K562 (cell line): ENCODE results near the gene SSBP2. TPM values are rescaled to one million over a fixed set of nuclear protein-coding genes. Genes with fewer than 3 reads are reported as not detected.

Experiments used
- ATAC-seq: fragments of 200-7000 bp; cut with Tn5 transposase; 3 replicates; pipeline ENCODE4 v1.9.1; 2020; ENCODE audit warnings: moderate library complexity
- BruUV-seq: library from RNA; stranded (reverse); fragments of 400-500 nt; replicated peaks from 2 replicates; lab custom pipeline; 2021; lab: Mats Ljungman, UMichigan
- CTCF ChIA-PET: fragments of 300-600 bp; formaldehyde crosslinking; extraction: SDS; loops from one replicate; lab custom pipeline; 2021; ENCODE audit warnings: low intra/inter-chr PET ratio; lab: Yijun Ruan, JAX
- POLR2A ChIA-PET: fragments of 300-600, 350-650 bp; sonication (Branson Sonifier 250); formaldehyde crosslinking; extraction: SDS; loops from one replicate; lab custom pipeline; 2021; ENCODE audit warnings: antibody characterized with exemption, inconsistent platforms; lab: Yijun Ruan, JAX
- DNase-seq, 4 experiments: peaks; one replicate each; pipeline versions ENCODE4 v3.0.0 to v3.0.0-alpha.2; 2011 to 2018; ENCODE audit warnings: low spot score in 3 of 4, mixed read lengths in 3 of 4; ENCODE audit errors: extremely low read depth in 1 of 4
- FAIRE-seq: peaks from 2 replicates; lab custom pipeline; 2011; peaks lifted over from hg19 to GRCh38; lab: Jason Lieb, UNC
- H2AFZ ChIP-seq: 2 replicates; pipeline ENCODE4 v1.6.0; 2011; ENCODE audit warnings: low read depth, low read length, control low read depth, inconsistent platforms
- H3K27ac ChIP-seq: fragments of 200-600 bp; 3 replicates; pipeline ENCODE4 v1.8.0; 2011; ENCODE audit warnings: low read depth, mild to moderate bottlenecking, control low read depth, inconsistent platforms, low read length, moderate library complexity, mixed read lengths; ENCODE audit errors: extremely low read depth
- H3K27me3 ChIP-seq, 2 experiments: fragments of 300-600 bp in 1 of 2; 2 replicates in 1 of 2; 3 replicates in 1 of 2; pipeline versions ENCODE4 v1.6.0 to v1.8.0; 2011; ENCODE audit warnings: inconsistent platforms in 2 of 2, low read length in 2 of 2, mild to moderate bottlenecking in 1 of 2, mixed read lengths in 1 of 2, moderate library complexity in 1 of 2; ENCODE audit not compliant: control insufficient read depth in 2 of 2, insufficient read depth in 2 of 2
- H3K36me3 ChIP-seq: fragments of 300-600 bp; 3 replicates; pipeline ENCODE4 v1.8.0; 2011; ENCODE audit warnings: mild to moderate bottlenecking, low read length, inconsistent platforms; ENCODE audit not compliant: control insufficient read depth, insufficient read depth
- H3K4me1 ChIP-seq, 2 experiments: fragments of 200-600 bp in 1 of 2; replicated peaks in 1 of 2; 2 replicates in 1 of 2; 3 replicates in 1 of 2; pipeline versions ENCODE4 v1.5.1 to v1.8.0; 2011; ENCODE audit warnings: inconsistent platforms in 2 of 2, low read length in 2 of 2, mild to moderate bottlenecking in 1 of 2, mixed read lengths in 1 of 2, moderate library complexity in 1 of 2; ENCODE audit not compliant: control insufficient read depth in 2 of 2, insufficient read depth in 2 of 2
- H3K4me2 ChIP-seq: 2 replicates; pipeline ENCODE4 v1.6.1; 2011; ENCODE audit warnings: low read length, control low read depth, inconsistent platforms, mixed read lengths; ENCODE audit not compliant: insufficient read depth
- H3K4me3 ChIP-seq: fragments of 200-600 bp; sonication (generic), shearing (Covaris generic); 2 replicates; pipeline ENCODE4 v1.5.1; 2016; ENCODE audit warnings: control low read depth, inconsistent platforms
- H3K79me2 ChIP-seq: fragments of 200-600 bp; 3 replicates; pipeline ENCODE4 v1.8.0; 2011; ENCODE audit warnings: low read length, inconsistent platforms; ENCODE audit not compliant: control insufficient read depth, insufficient read depth
- H3K9ac ChIP-seq, 2 experiments: 2 replicates each; pipeline versions ENCODE4 v1.6.0 to v1.6.1; 2011; ENCODE audit warnings: low read depth in 2 of 2, low read length in 2 of 2, control low read depth in 1 of 2, inconsistent platforms in 1 of 2, mild to moderate bottlenecking in 1 of 2, mixed read lengths in 1 of 2; ENCODE audit not compliant: insufficient read depth in 1 of 2
- H3K9me1 ChIP-seq: one replicate; pipeline ENCODE4 v1.6.0; 2011; ENCODE audit warnings: inconsistent platforms, mild to moderate bottlenecking, low read length, moderate library complexity; ENCODE audit not compliant: control insufficient read depth, insufficient read depth
- H3K9me3 ChIP-seq: replicated peaks from 2 replicates; pipeline ENCODE4 v1.5.1; 2011; ENCODE audit warnings: low read depth, low read length, inconsistent platforms; ENCODE audit not compliant: control insufficient read depth, insufficient read depth
- H4K20me1 ChIP-seq: replicated peaks from 2 replicates; pipeline ENCODE4 v1.6.1; 2011; ENCODE audit warnings: low read length, inconsistent platforms, mixed read lengths; ENCODE audit not compliant: control insufficient read depth, insufficient read depth
- ARNT ChIP-seq, 2 experiments: fragments of 450-650 bp; IDR thresholded peaks; 2 replicates each; pipeline ENCODE4 v1.6.1; 2016; ENCODE audit warnings: mild to moderate bottlenecking in 1 of 2
- CBFA2T2 ChIP-seq: fragments of 450-650 bp; conservative IDR thresholded peaks from 2 replicates; pipeline ENCODE4 v1.6.1; 2017; ENCODE audit warnings: mild to moderate bottlenecking
- CBFA2T3 ChIP-seq: fragments of 450-650 bp; IDR thresholded peaks from 2 replicates; pipeline ENCODE4 v1.6.1; 2017
- CCNT2 ChIP-seq: IDR thresholded peaks from 2 replicates; pipeline ENCODE4 v1.6.1; 2011; ENCODE audit warnings: borderline replicate concordance, low read depth, mild to moderate bottlenecking, moderate library complexity, mixed read lengths, low read length; ENCODE audit not compliant: insufficient read length; ENCODE audit errors: extremely low read depth
- CTBP1 ChIP-seq: fragments of 450-650 bp; IDR thresholded peaks from 2 replicates; pipeline ENCODE4 v1.6.1; 2016; ENCODE audit warnings: borderline replicate concordance
- ESRRB ChIP-seq: fragments of 250-450 bp; sonication (Bioruptor Pico); IDR thresholded peaks from 2 replicates; pipeline ENCODE4 v1.5.0; 2020; ENCODE audit warnings: mild to moderate bottlenecking, moderate library complexity, borderline replicate concordance
- GATAD2B ChIP-seq: fragments of 450-650 bp; IDR thresholded peaks from 2 replicates; pipeline ENCODE4 v1.6.1; 2017; ENCODE audit warnings: mild to moderate bottlenecking, borderline replicate concordance
- HDAC3 ChIP-seq: fragments of 450-650 bp; IDR thresholded peaks from 2 replicates; pipeline ENCODE4 v1.6.1; 2018; ENCODE audit warnings: borderline replicate concordance, mild to moderate bottlenecking, moderate library complexity; ENCODE audit not compliant: partially characterized antibody
- IRF2 ChIP-seq: sonication (generic); formaldehyde crosslinking; IDR thresholded peaks from 2 replicates; pipeline ENCODE4 v1.8.1; 2022; ENCODE audit warnings: mild to moderate bottlenecking, missing genetic modification reagents
- JUND ChIP-seq, 2 experiments: IDR thresholded peaks; 2 replicates in 1 of 2; 3 replicates in 1 of 2; pipeline ENCODE4 v1.6.1; 2011; ENCODE audit warnings: borderline replicate concordance in 2 of 2, low read depth in 2 of 2, low read length in 2 of 2, improper control_type of control experiment in 1 of 2, missing biosample characterization in 1 of 2, missing genetic modification characterization in 1 of 2, missing genetic modification reagents in 1 of 2
- KDM1A ChIP-seq, 2 experiments: fragments of 450-650 bp; IDR thresholded peaks; 2 replicates each; pipeline ENCODE4 v1.6.1; 2016; ENCODE audit warnings: mild to moderate bottlenecking in 2 of 2
- KDM2B ChIP-seq: fragments of 250-450 bp; sonication (Bioruptor Pico); IDR thresholded peaks from 2 replicates; pipeline ENCODE4 v1.8.0; 2021; ENCODE audit warnings: mild to moderate bottlenecking, moderate library complexity
- MYC ChIP-seq, 2 experiments: fragments of 250-450 bp in 1 of 2; sonication (Bioruptor Pico) in 1 of 2; IDR thresholded peaks; 2 replicates each; pipeline versions ENCODE4 v1.5.1 to v1.6.1; 2012 to 2021; ENCODE audit warnings: low read depth in 2 of 2, borderline replicate concordance in 1 of 2, improper control_type of control experiment in 1 of 2, low read length in 1 of 2, mild to moderate bottlenecking in 1 of 2, moderate library complexity in 1 of 2
- NFIC ChIP-seq: fragments of 450-650 bp; IDR thresholded peaks from 2 replicates; pipeline ENCODE4 v1.6.1; 2017; ENCODE audit warnings: mild to moderate bottlenecking, inconsistent platforms
- NRF1 ChIP-seq, 2 experiments: fragments of 450-650 bp; IDR thresholded peaks in 1 of 2; conservative IDR thresholded peaks in 1 of 2; 2 replicates each; pipeline ENCODE4 v1.6.1; 2014; ENCODE audit warnings: mild to moderate bottlenecking in 2 of 2
- PRMT5 ChIP-seq: sonication (generic); formaldehyde crosslinking; IDR thresholded peaks from 2 replicates; pipeline ENCODE4 v1.5.0; 2020; ENCODE audit warnings: missing genetic modification reagents
- PRPF4 ChIP-seq: fragments of 200-400 bp; formaldehyde crosslinking; IDR thresholded peaks from one replicate; pipeline ENCODE4 v1.6.1; 2017; ENCODE audit warnings: low read length, low read depth, mild to moderate bottlenecking; ENCODE audit not compliant: insufficient read depth, poor library complexity, severe bottlenecking
- RCOR1 ChIP-seq, 2 experiments: IDR thresholded peaks; 2 replicates each; pipeline ENCODE4 v1.6.1; 2012; ENCODE audit warnings: low read depth in 2 of 2, low read length in 2 of 2, borderline replicate concordance in 1 of 2, improper control_type of control experiment in 1 of 2
- SIN3A ChIP-seq, 2 experiments: fragments of 150-350 bp in 1 of 2; IDR thresholded peaks; 2 replicates each; pipeline ENCODE4 v1.6.1; 2011 to 2016; ENCODE audit warnings: borderline replicate concordance in 2 of 2, low read depth in 2 of 2, low read length in 2 of 2, mild to moderate bottlenecking in 2 of 2, moderate library complexity in 2 of 2; ENCODE audit not compliant: control insufficient read depth in 1 of 2
- SREBF2 ChIP-seq: sonication (generic); formaldehyde crosslinking; IDR thresholded peaks from 2 replicates; pipeline ENCODE4 v1.4.0; 2020; ENCODE audit warnings: mild to moderate bottlenecking, missing genetic modification reagents
- TARDBP ChIP-seq: fragments of 450-650 bp; IDR thresholded peaks from 2 replicates; pipeline ENCODE4 v1.6.1; 2016
- TCF3 ChIP-seq: sonication (generic); formaldehyde crosslinking; IDR thresholded peaks from 2 replicates; pipeline ENCODE4 v1.4.0; 2020; ENCODE audit warnings: mild to moderate bottlenecking, missing genetic modification reagents
- ZNF354B ChIP-seq: fragments of 250-450 bp; sonication (Bioruptor Pico); IDR thresholded peaks from 2 replicates; pipeline ENCODE4 v1.4.0; 2020
- ZNF551 ChIP-seq: fragments of 250-450 bp; sonication (Bioruptor Pico); IDR thresholded peaks from 2 replicates; pipeline ENCODE4 v1.5.0; 2021; ENCODE audit warnings: mild to moderate bottlenecking, moderate library complexity
- ZNF77 ChIP-seq: fragments of 250-450 bp; sonication (Bioruptor Pico); IDR thresholded peaks from 2 replicates; pipeline ENCODE4 v1.5.0; 2020
- WGBS: fragments of 100-300 bp; shearing (Covaris generic); methylation state at CpG from one replicate; pipeline ENCODE4 v1.1.6; 2016; ENCODE audit warnings: low coverage, mixed read lengths; ENCODE audit not compliant: insufficient coverage; ENCODE audit errors: missing lambda C conversion rate; 5-methylcytosine and 5-hydroxymethylcytosine counted together
- in situ Hi-C: fragments of 300-500 bp; cut with MboI; formaldehyde crosslinking; loops from 4 replicates; pipeline ENCODE4 v1.15.0; 2018; ENCODE audit warnings: inconsistent platforms, mixed read lengths
- intact Hi-C: fragments of 100-400 bp; cut with micrococcal nuclease; formaldehyde crosslinking; loops from 2 replicates; pipeline ENCODE4 v1.14.2; 2022
- polyA plus RNA-seq, 8 experiments: library from polyadenylated mRNA; depleted of rRNA in 4 of 8; stranded (reverse) in 5 of 8; unstranded in 3 of 8; fragments of >200 nt; fragmentation: Nextera tagmentation in 2 of 8; fragmentation: Illumina TruSeq in 1 of 8; extraction: Ambion mirVana in 2 of 8; extraction: Trizol in 1 of 8; gene quantifications; 2 replicates each; pipeline versions ENCODE4 v1.2.1 to v1.2.3, GENCODE V29; 2011 to 2014; ENCODE audit warnings: inconsistent platforms in 1 of 8, missing spikeins in 1 of 8
- total RNA-seq, 7 experiments: library from RNA; depleted of rRNA in 6 of 7; stranded (reverse); fragments of >200 nt in 6 of 7; fragmentation: Illumina TruSeq in 2 of 7; extraction: Trizol in 2 of 7; gene quantifications; 2 replicates each; pipeline versions ENCODE4 v1.2.1 to v1.2.3, GENCODE V29; 2011 to 2021; ENCODE audit warnings: low replicate concordance in 1 of 7

SSBP2 gene
- total and polyA plus RNA-seq, 9 of the 15 experiments (the other 6 are each of a cell fraction or from before 2014, with no cell fraction given) = 22.3 to 133 (median 42.1) TPM

GRCh38 chr5:81754621-81755020 is 3.7 kb upstream of the SSBP2 start:
- Histone ChIP-seq H3K9me3 (no peaks in the 10 kb centered on the region), H3K4me1 (peaks cover 24 to 62% of the 10 kb centered on the region in 2 experiments), H3K36me3 (no peaks in the 10 kb centered on the region), H4K20me1 (no peaks in the 10 kb centered on the region), H3K27ac (peak overlapping the region; percentile 22; the same call in 2 of the 3 replicates), H3K9me1 (no peaks in the 10 kb centered on the region), H3K79me2 (peaks cover 24% of the 10 kb centered on the region), H2AFZ (peak overlapping the region; percentile 87; the same call in 1 of the 2 replicates), H3K9ac (peak overlapping the region in 1 of 2 experiments; percentile 39; a peak in 1 of 4 replicates), H3K27me3 (no peaks in the 10 kb centered on the region), H3K4me2 (no peak overlapping the region), H3K4me3 (no peak overlapping the region)
- ATAC-seq = no peak
- FAIRE-seq = no peak
- in situ Hi-C loops = loop anchor here (5.0 kb wide), 1 partner anchor 93 kb away; no protein-coding TSS in a partner anchor
- ChIA-PET POLR2A (interaction anchor here (0.9 to 1.5 kb wide), 4 partner anchors 9 to 97 kb away, joined by 4 to 5 read pairs (median 5); no protein-coding TSS in a partner anchor), CTCF (no interaction called here)
- peak in 3 of 4 experiments; percentile 28 to 63 (median 44) for DNase-seq
- WGBS = 0% methylated on average over 2 of the region's 2 CpGs
- intact Hi-C loops = loop anchor here (5.0 kb wide), 4 partner anchors 203 to 327 kb away; partner anchors contain the start of gene ATG10
- BruUV-seq = no TSS peak
- TF ChIP-seq ZNF354B (CRISPR knock-in tag) = no peak
- peak; percentile 9; the same call in 1 of the 2 replicates for TF ChIP-seq JUND (IDR thresholded peaks at IDR 0.05; ENCODE audit: borderline replicate concordance, low read depth, low read length)
- TF ChIP-seq JUND (tag; IDR thresholded peaks at IDR 0.05; ENCODE audit: borderline replicate concordance, low read depth, low read length) = no peak; the same call in 2 of the 3 replicates
- no peak for TF ChIP-seq ZNF77 (CRISPR knock-in tag)
- TF ChIP-seq HDAC3 = peak; percentile 58
- TF ChIP-seq NRF1 (conservative IDR thresholded peaks at IDR 0.05 in 1 of 2, IDR thresholded peaks at IDR 0.05 in 1 of 2) = no peak
- no peak for TF ChIP-seq TARDBP
- peak in 1 of 2 experiments; percentile 36; a peak in 1 of 4 replicates for TF ChIP-seq ARNT (IDR thresholded peaks at IDR 0.05)
- no peak for TF ChIP-seq SREBF2
- TF ChIP-seq ESRRB (CRISPR knock-in tag) = no peak
- TF ChIP-seq SIN3A (IDR thresholded peaks at IDR 0.05; ENCODE audit: borderline replicate concordance in 2 of 2, control insufficient read depth in 1 of 2, low read depth in 2 of 2, low read length in 2 of 2) = no peak
- TF ChIP-seq PRPF4 = no peak
- TF ChIP-seq ZNF551 (CRISPR knock-in tag) = no peak
- 0 out of 2 replicates have a peak, but pooled peaks have one; percentile 22 for TF ChIP-seq GATAD2B
- peak; percentile 17; the same call in 1 of the 2 replicates for TF ChIP-seq MYC (IDR thresholded peaks at IDR 0.05; ENCODE audit: low read depth, low read length)
- TF ChIP-seq MYC (CRISPR knock-in tag; IDR thresholded peaks at IDR 0.05; ENCODE audit: borderline replicate concordance, low read depth) = no peak
- TF ChIP-seq IRF2 (CRISPR knock-in tag) = no peak
- TF ChIP-seq TCF3 (CRISPR knock-in tag) = peak; percentile 73
- TF ChIP-seq CBFA2T2 = peak; percentile 32
- TF ChIP-seq CBFA2T3 = peak; percentile 67
- no peak for TF ChIP-seq CTBP1
- peak in 1 of 2 experiments; percentile 9; a peak in 1 of 4 replicates for TF ChIP-seq RCOR1 (IDR thresholded peaks at IDR 0.05; ENCODE audit: borderline replicate concordance in 1 of 2, low read depth in 2 of 2, low read length in 2 of 2)
- no peak for TF ChIP-seq KDM2B
- TF ChIP-seq PRMT5 = no peak
- no peak for TF ChIP-seq CCNT2
- peak; percentile 37 to 43; a peak in 3 of 4 replicates for TF ChIP-seq KDM1A (IDR thresholded peaks at IDR 0.05)
- 0 out of 2 replicates have a peak, but pooled peaks have one; percentile 12 for TF ChIP-seq NFIC
